Thoracic aorta endothelial cell (primary cell): ENCODE data around the gene C10orf53. TPM values are rescaled to one million over a fixed set of nuclear protein-coding genes. Genes with fewer than 3 reads are reported as not detected.

Experiments used
- total RNA-seq: library from RNA; depleted of rRNA; stranded (reverse); fragments of >200 nt; gene quantifications from 2 replicates; pipeline ENCODE4 v1.2.3, GENCODE V29; 2012

C10orf53 gene
- not detected in 2 replicates for total RNA-seq

GRCh38 chr10:49679480-49679893, at the start of gene C10orf53:
TSS of gene C10orf53 (plus strand) at chr10:49679651. CDS start at chr10:49679698, 47 bp downstream.

Other genes starting within 250 kb of the C10orf53 start
- gene ERCC6, start 140.5 kb upstream of the C10orf53 start, total RNA-seq: 58.9 and 98.9 TPM in 2 replicates
- not detected in 2 replicates for gene SLC18A3, start 69.3 kb upstream of the C10orf53 start, total RNA-seq
- not detected in 2 replicates for gene CHAT, start 65.6 kb upstream of the C10orf53 start, total RNA-seq
- gene OGDHL, start 82.7 kb downstream of the C10orf53 start, total RNA-seq: 0.22 and 0.27 TPM in 2 replicates